B cell (primary cell): ENCODE results near the gene DNAJA4. TPM values are rescaled to one million over a fixed set of nuclear protein-coding genes. Genes with fewer than 3 reads are reported as not detected.

Source experiments
- ATAC-seq: fragments of 200-7000 bp; cut with Tn5 transposase; one replicate; pipeline ENCODE4 v1.10.0; 2021; ENCODE audit warnings: low read depth, mild to moderate bottlenecking, moderate number of reproducible peaks, moderate library complexity
- CTCF ChIA-PET: fragments of 350-600 bp; sonication (Branson Sonifier 250); formaldehyde crosslinking; loops from one replicate; lab custom pipeline; 2021; ENCODE audit warnings: antibody characterized with exemption, inconsistent platforms; lab: Charles Lee
- POLR2A ChIA-PET: fragments of 350-600 bp; sonication (Branson Sonifier 250); formaldehyde crosslinking; loops from one replicate; lab custom pipeline; 2021; ENCODE audit warnings: antibody characterized with exemption; lab: Charles Lee
- DNase-seq: peaks from one replicate; pipeline ENCODE4 v3.0.0; 2013
- H2AFZ ChIP-seq: 2 replicates; pipeline ENCODE4 v1.6.1; 2012; ENCODE audit warnings: mild to moderate bottlenecking, low read depth, low read length; ENCODE audit not compliant: insufficient read depth, poor library complexity, severe bottlenecking
- H3K27ac ChIP-seq, 2 donors: 1 replicate in 1 of 2; 2 replicates in 1 of 2; pipeline ENCODE4 v1.5.1; 2012 to 2013; ENCODE audit warnings: low read length in 2 of 2, mild to moderate bottlenecking in 2 of 2, moderate library complexity in 1 of 2
- H3K27me3 ChIP-seq, 4 experiments: fragments of 200-600 bp in 1 of 4; sonication (generic) in 1 of 4; replicated peaks in 1 of 4; 1 replicate in 2 of 4; 2 replicates in 2 of 4; pipeline versions ENCODE4 v1.6.1 to v1.7.0; 2013 to 2016; ENCODE audit warnings: low read length in 3 of 4, mild to moderate bottlenecking in 2 of 4, mixed read lengths in 1 of 4, moderate library complexity in 1 of 4; ENCODE audit not compliant: insufficient read depth in 4 of 4, control insufficient read depth in 3 of 4; ENCODE audit errors: control extremely low read depth in 1 of 4
- H3K36me3 ChIP-seq, 2 experiments: replicated peaks in 1 of 2; 1 replicate in 1 of 2; 2 replicates in 1 of 2; pipeline versions ENCODE4 v1.6.1 to v1.7.1; 2013; ENCODE audit warnings: low read length in 1 of 2; ENCODE audit not compliant: insufficient read depth in 2 of 2, control insufficient read depth in 1 of 2; ENCODE audit errors: control extremely low read depth in 1 of 2, extremely low read depth in 1 of 2
- H3K4me1 ChIP-seq, 2 donors: fragments of 200-600 bp in 1 of 2; sonication (generic) in 1 of 2; 1 replicate in 1 of 2; 2 replicates in 1 of 2; pipeline versions ENCODE4 v1.5.1 to v1.6.1; 2013 to 2017; ENCODE audit warnings: low read length in 2 of 2; ENCODE audit not compliant: control insufficient read depth in 2 of 2, insufficient read depth in 2 of 2
- H3K4me2 ChIP-seq: replicated peaks from 2 replicates; pipeline ENCODE3; 2012; ENCODE audit warnings: mild to moderate bottlenecking, low read depth, low read length; ENCODE audit not compliant: poor library complexity, severe bottlenecking
- H3K4me3 ChIP-seq, 5 experiments: fragments of 200-600 bp in 1 of 5; sonication (generic) in 1 of 5; 1 replicate in 3 of 5; 2 replicates in 2 of 5; pipeline versions ENCODE4 v1.5.1 to v1.7.0; 2011 to 2016; ENCODE audit warnings: low read length in 4 of 5, mild to moderate bottlenecking in 4 of 5, low read depth in 2 of 5, control low read depth in 1 of 5, moderate library complexity in 1 of 5; ENCODE audit not compliant: insufficient read depth in 1 of 5; ENCODE audit errors: control extremely low read depth in 1 of 5, extremely low read depth in 1 of 5
- H3K79me2 ChIP-seq: fragments of 200-600 bp; sonication (generic); one replicate; pipeline ENCODE4 v1.6.0; 2016; ENCODE audit warnings: low read length; ENCODE audit not compliant: control insufficient read depth, insufficient read depth
- H3K9ac ChIP-seq: fragments of 200-600 bp; sonication (generic); 2 replicates; pipeline ENCODE4 v1.6.1; 2017; ENCODE audit warnings: mild to moderate bottlenecking, low read length, moderate library complexity
- H3K9me3 ChIP-seq, 3 donors: one replicate each; pipeline versions ENCODE4 v1.6.1 to v1.7.1; 2013; ENCODE audit warnings: low read length in 2 of 3; ENCODE audit not compliant: control insufficient read depth in 2 of 3, insufficient read depth in 1 of 3; ENCODE audit errors: control extremely low read depth in 1 of 3
- H4K20me1 ChIP-seq: 2 replicates; pipeline ENCODE4 v1.6.0; 2012; ENCODE audit warnings: mild to moderate bottlenecking, low read length; ENCODE audit not compliant: insufficient read depth, control insufficient read depth, poor library complexity, severe bottlenecking
- H3K27ac Mint-ChIP-seq: one replicate; pipeline ENCODE4 v1.8.0; 2021; ENCODE audit warnings: mixed read lengths
- H3K27me3 Mint-ChIP-seq: one replicate; pipeline ENCODE4 v1.8.0; 2021; ENCODE audit warnings: mixed read lengths
- H3K4me1 Mint-ChIP-seq: one replicate; pipeline ENCODE4 v1.8.0; 2021; ENCODE audit warnings: mixed read lengths
- H3K4me3 Mint-ChIP-seq: one replicate; pipeline ENCODE4 v1.8.0; 2021; ENCODE audit warnings: mixed read lengths
- H3K9me3 Mint-ChIP-seq: one replicate; pipeline ENCODE4 v1.8.0; 2022; ENCODE audit warnings: mixed read lengths; ENCODE audit not compliant: insufficient read depth
- CTCF ChIP-seq: fragments of 200-600 bp; IDR thresholded peaks from one replicate; pipeline ENCODE4 v1.8.0; 2022; ENCODE audit warnings: antibody characterized with exemption, mild to moderate bottlenecking
- EZH2 ChIP-seq: IDR thresholded peaks from 2 replicates; pipeline ENCODE4 v1.6.1; 2012; ENCODE audit warnings: borderline replicate concordance, low read depth, mild to moderate bottlenecking, moderate library complexity, low read length; ENCODE audit not compliant: insufficient read depth, poor library complexity, severe bottlenecking
- WGBS: methylation state at CpG from one replicate; pipeline ENCODE4 v1.1.5; 2013; ENCODE audit warnings: missing lambda C conversion rate; ENCODE audit not compliant: insufficient coverage; 5-methylcytosine and 5-hydroxymethylcytosine counted together
- intact Hi-C: fragments of 100-400 bp; cut with micrococcal nuclease; formaldehyde crosslinking; loops from one replicate; pipeline ENCODE4 v1.10.0; 2022
- polyA plus RNA-seq: library from polyadenylated mRNA; depleted of rRNA; stranded (reverse); fragments of >200 nt; gene quantifications from 2 replicates; pipeline ENCODE4 v1.2.3, GENCODE V29; 2012
- total RNA-seq, 2 donors: library from RNA; stranded (reverse); fragments of 120-200 nt in 1 of 2; gene quantifications; 1 replicate in 1 of 2; 2 replicates in 1 of 2; pipeline versions ENCODE4 v1.2.3 to v1.2.4, GENCODE V29; 2013 to 2022

The DNAJA4 gene
- total and polyA plus RNA-seq, 2 donors (not counting 1 experiment from before 2014, with no cell fraction given), result 13.2 to 20.0 TPM

DNA sequence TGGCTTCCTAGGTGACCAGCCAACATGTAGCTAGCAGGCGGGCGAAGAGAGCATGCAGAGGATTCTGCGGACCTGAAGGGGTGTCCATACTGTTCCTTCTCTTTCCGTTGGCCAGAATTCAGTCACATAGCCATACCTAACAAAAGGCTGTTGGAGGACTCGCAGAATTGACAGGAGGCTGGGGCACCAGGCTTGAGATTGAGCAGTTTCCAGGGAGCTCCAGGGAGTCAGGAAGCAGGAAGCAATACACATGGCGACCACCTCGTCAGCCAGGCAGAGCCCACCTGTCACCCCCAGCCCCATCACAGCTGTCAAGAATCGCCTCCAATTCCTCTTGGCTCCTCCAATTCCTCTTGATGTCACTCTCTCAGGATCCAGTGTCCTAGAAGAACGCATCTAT is 13.2 kb upstream of the DNAJA4 start:
- whole genome bisulfite sequencing, result 79% methylated on average over 7 of the region's 9 CpGs
- Histone ChIP-seq H3K27me3 (no peaks in the 10 kb centered on the region), H3K9me3 (no peaks in the 10 kb centered on the region), H3K36me3 (no peaks in the 10 kb centered on the region), H3K4me2 (no peak overlapping the region), H3K9ac (no peak overlapping the region), H3K79me2 (no peaks in the 10 kb centered on the region), H2AFZ (no peak overlapping the region), H3K27ac (no peak overlapping the region), H4K20me1 (no peaks in the 10 kb centered on the region), H3K4me3 (no peak overlapping the region), H3K4me1 (no peaks in the 10 kb centered on the region)
- TF ChIP-seq CTCF, result no peak
- Mint-ChIP-seq H3K4me1 (no peaks in the 10 kb centered on the region), H3K4me3 (no peak overlapping the region), H3K9me3 (no peaks in the 10 kb centered on the region), H3K27me3 (peaks cover 8% of the 10 kb centered on the region), H3K27ac (no peak overlapping the region)
- POLR2A ChIA-PET, result no interaction called here
- DNase-seq (no peak), ATAC-seq (no peak)
- intact Hi-C loops, result no loop called here
- CTCF ChIA-PET, result interaction anchor here (0.6 to 0.7 kb wide), 2 partner anchors 11 to 12 kb away, joined by 3 to 4 read pairs; no protein-coding TSS in a partner anchor

DNA sequence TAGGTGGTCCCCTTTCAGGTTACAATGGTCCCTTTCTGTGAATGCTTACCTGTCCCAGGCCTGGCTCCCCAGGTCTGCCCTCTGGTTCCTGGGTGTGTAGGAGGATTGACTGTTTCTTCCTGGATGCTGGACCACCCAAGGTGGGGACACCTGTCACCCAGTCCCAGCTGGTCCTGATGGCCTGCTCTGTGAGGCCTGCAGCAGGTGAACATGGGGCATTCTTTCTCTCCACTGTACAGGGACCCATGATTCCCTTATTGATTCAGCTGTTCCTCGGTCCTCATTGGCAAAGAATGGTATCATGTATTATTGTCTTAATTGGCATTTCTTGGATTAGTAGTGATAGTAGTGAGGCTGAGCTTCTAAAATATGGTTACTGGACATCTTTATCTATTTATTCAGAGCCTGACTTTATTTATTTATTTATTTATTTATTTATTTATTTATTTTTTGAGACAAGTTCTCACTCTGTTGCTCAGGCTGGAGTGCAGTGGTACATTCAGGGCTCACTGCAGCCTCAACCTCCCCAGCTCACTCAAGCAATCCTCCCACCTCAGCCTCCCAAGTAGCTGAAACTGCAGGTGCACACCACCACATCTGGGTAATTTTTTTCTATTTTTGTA is 8.8 kb upstream of the DNAJA4 start:
- H3K9ac ChIP-seq, result no peak overlapping the region
- no peaks in the 10 kb centered on the region for H3K36me3 ChIP-seq
- H3K4me2 ChIP-seq, result no peak overlapping the region
- H3K27ac ChIP-seq, result no peak overlapping the region
- H3K27ac Mint-ChIP-seq, result no peak overlapping the region
- no peak overlapping the region for H3K4me3 ChIP-seq
- H3K4me3 Mint-ChIP-seq, result no peak overlapping the region
- no peaks in the 10 kb centered on the region for H4K20me1 ChIP-seq
- H3K27me3 Mint-ChIP-seq, result peaks cover 5% of the 10 kb centered on the region
- H3K4me1 ChIP-seq, result no peaks in the 10 kb centered on the region
- no peaks in the 10 kb centered on the region for H3K4me1 Mint-ChIP-seq
- ChIA-PET CTCF (interaction anchor here (1.1 kb wide), 1 partner anchor 13 kb away, joined by 3 read pairs; no protein-coding TSS in a partner anchor), POLR2A (no interaction called here)
- no peaks in the 10 kb centered on the region for H3K9me3 ChIP-seq
- no CpG with 5 or more reads among the region's 1 CpG for WGBS
- ATAC-seq, result no peak
- intact Hi-C loops, result no loop called here
- no peak overlapping the region for H2AFZ ChIP-seq
- no peak for TF ChIP-seq EZH2
- TF ChIP-seq CTCF, result no peak
- DNase-seq, result no peak
- H3K9me3 Mint-ChIP-seq, result no peaks in the 10 kb centered on the region
- no peaks in the 10 kb centered on the region for H3K27me3 ChIP-seq
- no peaks in the 10 kb centered on the region for H3K79me2 ChIP-seq
